Mesenteric fat pad (tissue), 1 donor: ENCODE results near the gene DPY19L1. TPM values are rescaled to one million over a fixed set of nuclear protein-coding genes. Genes with fewer than 3 reads are reported as not detected.
"Not testable (repeated sequence)": the region's sequence is repeated elsewhere in the genome, so short reads cannot be mapped to it uniquely, and the experiment has no call there.

Experiments
- DNase-seq: peaks from one replicate; pipeline ENCODE4 v3.0.0-alpha.2; 2020; ENCODE audit warnings: low spot score
- total RNA-seq: library from RNA; stranded (reverse); fragmentation: NEBNext Ultra II Directional; extraction: Animal tissue kit (Norgen Biotek cat#: 25700); gene quantifications from one replicate; pipeline ENCODE4 v1.2.1, GENCODE V29; 2021
- donor health status: DM: yes; HTN: yes; CAD: no.

Gene DPY19L1
- total RNA-seq, 1 donor from 2014 or later: 30.1 TPM

DNA sequence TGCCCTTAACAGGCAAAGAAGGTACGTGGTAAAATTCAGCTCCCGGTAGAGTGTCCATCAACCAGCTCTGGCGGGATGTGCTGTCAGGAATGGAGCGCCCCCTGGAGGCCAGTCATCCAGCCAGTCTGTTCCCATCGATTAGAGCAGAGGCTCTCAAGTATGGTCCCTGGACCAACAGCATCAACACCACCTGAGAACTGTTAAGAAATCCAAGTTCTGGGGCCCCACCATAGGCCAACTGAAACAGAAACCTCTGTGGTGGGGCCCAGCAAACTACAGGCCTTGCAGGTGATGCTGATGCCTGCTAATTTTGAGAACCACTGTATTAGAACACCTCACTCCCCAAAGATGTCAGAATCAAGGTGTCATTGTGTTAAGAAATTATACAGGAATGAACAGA lies 109.2 kb downstream of the DPY19L1 start:
- DNase-seq: no peak

DNA sequence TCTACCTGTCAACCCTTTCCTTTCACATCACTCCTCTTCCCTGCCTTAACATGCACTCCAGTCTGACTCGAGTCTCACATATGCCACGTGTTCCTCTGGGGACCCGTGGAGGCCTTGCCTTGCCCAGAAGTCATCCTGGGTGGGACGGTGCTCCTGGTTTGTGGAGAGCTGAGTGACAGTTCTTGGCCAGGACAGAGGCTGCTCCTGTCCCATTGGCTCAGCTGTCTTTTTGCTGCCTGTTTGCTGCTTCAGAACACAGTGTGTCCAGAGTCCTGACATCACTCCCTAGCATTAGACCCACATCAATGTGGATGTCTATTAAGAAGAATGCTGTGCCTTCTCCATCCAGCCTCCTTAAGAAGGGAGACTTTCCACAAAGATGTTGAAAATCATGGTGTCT lies 116.8 kb downstream of the DPY19L1 start:
- not testable (repeated sequence) for DNase-seq

DNA sequence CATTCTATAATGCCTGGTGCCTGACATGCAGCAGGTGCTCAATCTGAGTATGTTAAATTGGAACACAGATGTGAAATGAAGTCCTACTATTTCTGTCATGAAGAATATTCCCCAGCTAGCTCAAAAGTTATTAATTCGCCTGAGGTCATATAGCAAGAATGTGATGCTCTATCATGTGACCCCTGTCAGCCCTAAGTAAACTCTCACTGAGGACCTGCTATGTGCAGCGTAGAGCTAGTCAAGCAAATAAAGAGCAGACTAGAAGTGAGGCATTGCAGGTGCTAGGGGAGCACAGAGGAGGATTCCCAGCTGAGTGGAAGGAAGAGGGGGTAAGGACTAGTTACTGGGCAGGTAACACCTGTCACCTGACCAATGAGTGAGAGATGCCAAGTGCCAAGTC lies 118.2 kb downstream of the DPY19L1 start:
- not testable (repeated sequence) for DNase-seq

DNA sequence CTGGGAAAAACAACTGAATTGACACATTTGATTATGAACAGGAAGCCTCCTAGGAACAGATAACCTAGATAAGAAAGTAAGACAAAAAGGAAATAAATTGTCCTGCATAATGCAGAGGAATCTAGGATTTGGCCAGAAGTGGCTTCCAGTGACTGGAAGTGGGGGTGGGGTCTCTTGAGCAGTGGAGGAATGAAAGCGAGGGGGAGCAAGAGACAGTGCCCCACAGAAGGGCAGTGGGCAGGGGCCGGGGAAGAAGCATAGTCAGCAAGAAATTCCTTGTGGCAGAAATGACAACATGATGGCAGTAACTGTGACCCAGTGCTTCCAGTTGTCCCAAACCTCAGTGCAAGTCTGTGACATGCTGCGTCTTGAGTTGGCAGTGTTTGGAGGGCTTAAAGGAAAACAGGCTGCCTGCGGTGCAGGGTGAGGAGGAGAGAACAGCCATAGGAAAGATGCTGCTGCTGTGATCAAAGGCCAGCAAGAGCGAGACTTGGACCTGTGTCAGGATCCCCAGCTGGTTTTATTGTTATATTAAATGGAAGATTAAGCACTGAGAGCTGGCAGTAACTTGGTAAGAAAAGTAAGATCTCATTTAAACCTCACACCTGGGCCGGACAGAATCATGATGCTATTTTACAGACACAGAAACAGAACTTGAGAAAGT lies 119.0 kb downstream of the DPY19L1 start:
- DNase-seq: not testable (repeated sequence)

DNA sequence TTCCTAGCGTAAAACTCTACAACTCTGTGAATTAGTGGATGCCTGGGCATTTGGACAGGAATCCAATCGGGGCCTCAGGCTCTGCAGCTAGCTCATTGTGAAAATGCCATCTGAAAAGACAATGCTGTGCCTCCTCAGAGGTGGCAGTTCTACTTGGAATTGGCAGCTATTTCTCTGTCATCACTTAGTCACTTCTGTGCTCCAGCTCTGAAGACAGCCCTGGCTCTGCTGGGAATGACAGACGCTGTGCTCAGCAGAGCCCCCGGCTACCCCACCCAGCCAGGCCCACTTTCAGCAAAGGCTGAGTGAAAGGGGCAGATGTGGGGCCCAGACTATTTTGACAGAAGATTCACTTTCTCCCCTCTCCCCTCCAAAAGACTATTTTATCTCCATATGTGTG lies 119.8 kb downstream of the DPY19L1 start:
- not testable (repeated sequence) for DNase-seq

DNA sequence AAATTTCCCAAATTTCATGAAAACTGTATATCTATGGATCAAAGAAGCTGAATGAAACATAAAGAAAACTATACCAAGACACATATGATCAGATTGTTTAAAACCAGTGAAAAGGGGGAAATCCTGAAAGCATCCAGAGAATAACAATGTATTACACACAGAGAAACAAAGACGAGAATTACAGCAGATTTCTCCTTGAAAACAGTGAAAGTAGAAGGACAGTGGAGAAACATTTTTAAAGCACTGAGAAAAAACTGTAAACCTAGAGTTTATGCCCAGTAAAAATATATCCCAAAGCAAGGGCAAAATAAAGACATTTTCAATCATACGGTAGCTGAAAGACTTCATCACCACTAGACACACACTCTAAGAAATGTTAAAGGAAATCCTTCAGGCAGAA lies 121.0 kb downstream of the DPY19L1 start:
- no peak for DNase-seq

DNA sequence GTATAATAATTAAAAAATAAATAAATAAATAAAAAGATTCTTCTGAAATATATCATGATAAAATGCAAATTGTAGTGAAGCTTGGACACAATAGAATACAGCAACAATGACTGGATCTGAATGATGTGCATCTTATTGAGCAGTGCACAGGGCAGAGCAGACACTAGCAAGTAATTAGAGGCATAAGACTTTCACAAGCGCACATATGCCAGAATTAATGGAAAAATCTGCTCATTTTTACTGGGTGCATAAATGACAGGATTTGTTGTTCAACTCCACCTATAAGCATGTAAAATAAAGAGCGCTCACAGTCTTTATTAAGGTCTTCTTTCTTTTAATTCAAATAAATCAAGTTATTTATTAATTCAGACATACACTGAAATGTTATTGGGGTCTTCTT lies 125.0 kb downstream of the DPY19L1 start:
- no peak for DNase-seq

DNA sequence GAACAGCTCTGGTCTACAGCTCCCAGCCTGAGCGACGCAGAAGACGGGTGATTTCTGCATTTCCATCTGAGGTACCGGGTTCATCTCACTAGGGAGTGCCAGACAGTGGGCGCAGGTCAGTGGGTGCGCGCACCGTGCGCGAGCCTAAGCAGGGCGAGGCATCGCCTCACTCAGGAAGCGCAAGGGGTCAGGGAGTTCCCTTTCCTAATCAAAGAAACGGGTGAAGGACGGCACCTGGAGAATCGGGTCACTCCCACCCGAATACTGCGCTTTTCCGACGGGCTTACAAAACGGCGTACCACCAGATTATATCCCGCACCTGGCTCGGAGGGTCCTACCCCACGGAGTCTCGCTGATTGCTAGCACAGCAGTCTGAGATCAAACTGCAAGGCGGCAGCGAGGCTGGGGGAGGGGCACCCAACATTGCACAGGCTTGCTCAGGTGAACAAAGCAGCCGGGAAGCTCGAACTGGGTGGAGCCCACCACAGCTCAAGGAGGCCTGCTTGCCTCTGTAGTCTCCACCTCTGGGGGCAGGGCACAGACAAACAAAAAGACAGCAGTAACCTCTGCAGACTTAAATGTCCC lies 130.9 kb downstream of the DPY19L1 start:
- DNase-seq: not testable (repeated sequence)

DNA sequence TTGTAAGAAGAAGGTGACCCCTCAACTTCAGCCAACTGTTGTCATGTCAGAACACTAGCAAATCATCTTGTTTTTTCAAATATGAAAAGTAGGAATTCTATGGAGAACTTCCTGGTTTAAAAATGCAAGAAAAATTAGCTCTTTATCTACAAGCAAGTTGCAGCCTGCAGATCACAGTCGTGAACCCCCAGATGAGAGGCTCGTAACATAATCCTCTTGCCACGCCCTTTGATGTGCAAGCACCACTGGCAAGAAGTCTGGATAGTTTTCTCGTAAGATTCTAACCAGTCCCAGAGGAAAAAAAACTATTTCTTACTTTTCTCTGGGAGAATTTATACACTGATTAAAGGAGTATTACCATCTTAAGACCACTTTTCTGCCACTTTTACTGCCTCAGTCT lies 132.3 kb downstream of the DPY19L1 start:
- DNase-seq: no peak

DNA sequence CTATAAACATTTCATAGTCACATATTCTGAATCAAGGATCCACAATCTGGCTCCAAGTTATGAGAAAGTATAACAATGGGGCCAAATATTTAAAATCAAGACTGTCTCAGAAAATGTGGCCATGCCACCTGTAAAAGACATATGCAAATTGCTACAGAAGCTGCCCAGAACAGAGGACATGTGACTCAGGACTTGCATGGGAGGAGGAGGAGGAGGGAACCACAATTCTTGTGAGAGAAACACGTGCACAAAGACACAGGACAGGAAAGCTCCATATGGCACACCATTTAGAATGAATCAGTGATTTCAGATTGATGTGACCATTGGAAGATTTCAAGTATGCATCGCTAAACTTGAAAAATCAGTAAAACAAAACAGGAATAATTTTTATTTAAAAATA lies 133.4 kb downstream of the DPY19L1 start:
- DNase-seq: not testable (repeated sequence)

DNA sequence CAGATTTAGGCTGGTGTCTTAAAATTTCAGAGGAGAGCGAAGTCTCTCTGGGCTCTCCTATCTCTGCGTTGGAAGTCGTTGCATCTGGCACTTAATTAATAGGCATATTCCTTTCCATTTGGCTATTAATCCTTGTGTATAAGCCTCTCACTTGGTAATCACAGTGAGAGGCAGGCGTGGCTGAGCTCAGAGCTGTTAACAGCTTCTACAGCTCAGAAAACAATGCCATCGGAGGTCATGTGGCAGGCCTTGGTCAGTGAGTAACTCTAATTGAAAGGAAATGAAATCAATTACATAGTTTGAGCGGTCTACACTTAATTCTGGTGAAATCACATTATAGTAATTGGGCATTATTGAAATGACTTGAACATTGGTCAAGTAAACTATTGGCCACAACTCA lies 135.1 kb downstream of the DPY19L1 start:
- DNase-seq: no peak

DNA sequence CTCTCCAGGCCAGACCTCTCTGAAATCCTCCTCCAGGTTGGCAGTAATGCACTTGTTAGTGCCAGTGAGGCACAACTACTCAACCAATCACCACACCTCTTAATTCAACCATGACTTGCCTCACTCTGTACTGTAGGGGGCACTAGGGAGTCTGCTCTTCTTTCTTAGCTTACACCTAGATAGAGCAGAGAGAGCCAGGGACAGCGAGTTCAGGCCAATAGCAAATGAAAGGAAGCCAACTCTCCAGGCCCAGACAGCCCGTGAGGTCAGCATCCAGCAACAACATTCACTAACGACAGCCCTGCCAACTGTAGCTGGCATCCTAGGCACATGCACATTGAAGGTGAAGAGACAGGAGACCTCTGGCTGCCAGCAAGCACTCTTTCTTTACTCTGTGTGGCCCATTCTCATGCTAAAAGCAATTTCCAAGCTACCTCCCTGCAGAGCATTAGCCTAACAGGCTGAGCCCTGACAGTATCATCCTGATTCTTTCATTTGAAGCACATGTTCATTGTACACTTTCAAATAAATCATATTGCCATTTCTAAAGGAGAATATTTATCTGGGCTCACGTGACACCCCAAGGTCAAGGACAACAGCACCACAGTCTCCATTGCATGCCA lies 136.3 kb downstream of the DPY19L1 start:
- no peak for DNase-seq

DNA sequence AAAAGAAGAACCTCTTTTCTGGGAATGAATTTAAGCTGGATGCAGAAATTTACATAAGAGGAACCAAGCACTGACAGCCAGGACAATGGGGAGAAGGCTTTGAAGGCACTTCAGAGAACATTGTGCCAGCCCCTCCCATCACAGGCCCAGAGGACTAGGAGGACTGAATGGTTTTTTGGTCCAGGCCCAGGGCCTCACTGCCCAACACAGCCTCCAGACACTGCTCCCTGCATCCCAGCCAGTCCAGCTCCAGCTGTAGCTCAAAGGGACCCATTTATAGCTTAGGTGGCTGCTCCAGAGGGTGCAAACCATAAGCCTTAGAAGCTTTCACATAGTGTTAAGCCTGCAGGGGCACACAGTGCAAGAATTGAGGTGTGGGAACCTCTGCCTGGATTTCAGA lies 142.1 kb downstream of the DPY19L1 start:
- no peak for DNase-seq

DNA sequence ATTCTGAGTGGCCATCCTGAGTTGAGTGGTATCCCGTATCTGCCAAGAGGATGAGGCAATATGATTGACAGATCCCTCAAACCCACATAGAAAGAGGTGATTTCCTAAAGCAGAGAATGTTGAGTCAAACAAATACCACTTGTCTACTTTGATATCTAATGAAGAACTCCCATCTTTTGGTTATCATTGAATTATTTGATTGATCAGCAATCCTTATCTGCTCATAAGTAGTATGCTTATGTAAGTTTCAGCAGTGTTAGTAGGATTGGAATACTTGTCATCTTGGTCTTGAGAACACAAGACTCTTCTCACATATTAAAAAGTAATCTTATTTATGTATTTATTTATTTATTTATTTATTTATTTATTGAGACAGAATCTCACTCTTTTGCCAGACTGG lies 147.3 kb downstream of the DPY19L1 start:
- no peak for DNase-seq

DNA sequence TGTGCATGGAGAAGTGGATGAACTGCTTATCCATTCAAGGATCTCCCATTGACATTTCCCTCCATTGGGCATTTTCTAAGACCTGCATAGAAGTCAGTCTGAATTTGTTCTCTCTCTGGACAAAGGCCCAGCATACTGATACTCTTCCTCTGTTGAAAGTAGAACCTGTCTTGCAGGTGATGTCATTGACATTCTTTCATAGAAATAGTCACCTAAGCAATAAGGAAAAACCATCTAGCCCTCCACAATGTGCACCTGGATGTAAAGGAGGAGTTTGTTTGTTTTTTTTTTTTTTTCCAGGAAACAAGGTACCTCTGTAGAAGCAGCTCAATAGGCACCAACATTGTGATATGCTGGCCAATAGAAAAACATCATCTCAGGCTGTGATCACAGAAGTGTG lies 150.4 kb downstream of the DPY19L1 start:
- no peak for DNase-seq

DNA sequence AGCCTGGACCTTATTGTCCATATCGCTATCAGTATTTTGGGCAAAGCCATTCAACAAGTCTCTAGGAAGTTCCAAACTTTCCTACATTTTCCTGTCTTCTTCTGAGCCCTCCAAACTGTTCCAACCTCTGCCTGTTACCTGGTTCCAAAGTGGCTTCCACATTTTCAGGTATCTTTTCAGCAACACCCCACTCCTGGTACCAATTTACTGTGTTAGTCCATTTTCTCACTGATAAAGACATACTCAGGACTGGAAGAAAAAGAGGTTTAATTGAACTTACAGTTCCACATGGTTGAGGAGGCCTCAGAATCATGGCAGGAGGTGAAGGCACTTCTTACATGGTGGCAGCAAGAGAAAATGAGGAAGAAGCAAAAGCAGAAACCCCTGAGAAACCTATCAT lies 153.4 kb downstream of the DPY19L1 start:
- DNase-seq: not testable (repeated sequence)

DNA sequence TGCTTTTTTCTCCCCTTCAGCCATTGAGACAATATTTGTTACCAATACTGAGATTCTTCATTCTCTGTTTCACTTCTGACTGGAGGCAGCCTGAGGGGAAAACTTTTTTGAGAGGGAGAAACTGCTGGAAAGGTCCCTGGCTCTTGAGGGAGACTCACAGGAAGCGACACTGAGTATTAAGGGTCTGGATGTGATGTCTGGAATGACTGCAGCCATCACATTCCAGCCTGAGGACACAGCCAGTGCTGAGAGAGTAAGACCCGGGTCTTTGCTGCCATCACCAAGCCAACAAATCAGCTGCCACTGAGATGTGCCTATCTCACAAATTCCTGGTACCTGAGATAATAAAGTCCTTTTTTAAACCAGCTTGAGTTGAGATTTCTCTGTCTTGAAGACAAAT lies 157.4 kb downstream of the DPY19L1 start:
- DNase-seq: no peak

DNA sequence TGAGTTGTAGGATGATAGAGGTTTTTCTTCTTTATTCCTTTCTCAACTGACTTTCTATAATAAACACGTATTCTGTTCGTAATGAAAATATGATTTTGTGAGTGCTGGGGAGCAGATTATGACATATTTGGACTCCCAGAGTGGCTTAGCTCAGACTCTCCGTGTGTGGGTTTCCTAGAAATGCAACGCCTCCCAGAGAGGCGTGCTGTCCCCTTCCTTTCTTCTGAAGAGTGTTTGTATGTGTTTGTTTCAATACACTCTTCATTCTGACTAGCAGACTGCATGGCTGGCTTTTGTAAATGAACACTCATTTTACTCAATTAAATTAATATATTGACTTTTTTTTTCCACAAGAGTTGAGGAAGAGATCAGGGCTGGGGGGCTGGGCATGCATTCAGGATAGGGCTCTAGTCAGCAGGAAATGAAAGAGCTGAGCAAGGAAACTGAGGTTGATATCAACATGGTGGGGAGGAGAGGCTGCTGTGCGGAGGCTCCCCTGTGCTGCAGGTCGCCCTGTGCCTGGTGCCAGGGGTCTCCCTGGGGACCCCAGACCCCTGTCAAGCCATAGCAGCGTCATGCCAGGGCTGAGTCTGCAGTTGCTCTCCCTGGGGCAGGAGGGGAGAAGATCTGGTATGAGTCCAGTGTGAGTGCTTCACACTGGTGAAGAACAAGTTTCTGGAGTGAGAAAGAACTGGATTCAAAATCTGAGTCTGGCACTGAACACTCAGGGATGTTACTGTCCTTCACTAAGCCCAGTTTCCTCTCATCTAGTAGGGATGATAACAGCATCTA lies 158.1 kb downstream of the DPY19L1 start:
- not testable (repeated sequence) for DNase-seq
